MCF 10A (cell line): ENCODE data around the gene CARD9. TPM values are rescaled to one million over a fixed set of nuclear protein-coding genes. Genes with fewer than 3 reads are reported as not detected.

Experiments used
- BruUV-seq: library from RNA; stranded (reverse); fragments of 400-500 nt; replicated peaks from 2 replicates; lab custom pipeline; 2021; lab: Mats Ljungman, UMichigan
- CTCF ChIA-PET: fragments of 300-600 bp; sonication (Branson Sonifier 250); formaldehyde crosslinking; extraction: SDS; loops from one replicate; lab custom pipeline; 2021; ENCODE audit warnings: antibody characterized with exemption, inconsistent platforms; lab: Yijun Ruan, JAX
- POLR2A ChIA-PET: fragments of 300-600, 350-650 bp; sonication (Branson Sonifier 250); formaldehyde crosslinking; extraction: SDS; loops from one replicate; lab custom pipeline; 2020; ENCODE audit warnings: antibody characterized with exemption, inconsistent platforms; lab: Yijun Ruan, JAX
- DNase-seq: peaks from one replicate; pipeline ENCODE4 v3.0.0-alpha.2; 2018; ENCODE audit not compliant: unreplicated experiment
- H3K27ac Mint-ChIP-seq: one replicate; pipeline ENCODE4 v1.8.0; 2022; ENCODE audit warnings: mild to moderate bottlenecking, low read depth, mixed read lengths; ENCODE audit not compliant: unreplicated experiment
- H3K27me3 Mint-ChIP-seq: one replicate; pipeline ENCODE4 v1.8.0; 2022; ENCODE audit warnings: mixed read lengths; ENCODE audit not compliant: insufficient read depth, unreplicated experiment
- H3K36me3 Mint-ChIP-seq: one replicate; pipeline ENCODE4 v1.8.0; 2022; ENCODE audit warnings: mild to moderate bottlenecking, moderate library complexity, mixed read lengths; ENCODE audit not compliant: insufficient read depth, unreplicated experiment
- H3K4me1 Mint-ChIP-seq: one replicate; pipeline ENCODE4 v1.8.0; 2022; ENCODE audit warnings: mixed read lengths; ENCODE audit not compliant: insufficient read depth, unreplicated experiment
- H3K4me3 Mint-ChIP-seq: one replicate; pipeline ENCODE4 v1.8.0; 2022; ENCODE audit warnings: mild to moderate bottlenecking, moderate library complexity, mixed read lengths; ENCODE audit not compliant: unreplicated experiment
- H3K9me3 Mint-ChIP-seq: one replicate; pipeline ENCODE4 v1.8.0; 2022; ENCODE audit warnings: mixed read lengths; ENCODE audit not compliant: unreplicated experiment
- CTCF ChIP-seq: fragments of 200-600 bp; IDR thresholded peaks from one replicate; pipeline ENCODE4 v1.8.0; 2022; ENCODE audit warnings: antibody characterized with exemption, mild to moderate bottlenecking; ENCODE audit not compliant: unreplicated experiment
- intact Hi-C: fragments of 100-400 bp; cut with micrococcal nuclease; formaldehyde crosslinking; loops from 2 replicates; pipeline ENCODE4 v1.14.1; 2022
- total RNA-seq: library from RNA; stranded (reverse); gene quantifications from 2 replicates; pipeline ENCODE4 v1.2.3, GENCODE V29; 2022

Gene CARD9
- total RNA-seq, 1 experiment from 2014 or later = 0.33 TPM

- ChIA-PET POLR2A (no interaction called here), CTCF (interaction anchor here (0.6 kb wide), 1 partner anchor 215 kb away, joined by 3 read pairs; no protein-coding TSS in a partner anchor)
- no peak overlapping the region for H3K27ac Mint-ChIP-seq
- peaks cover 13% of the 10 kb centered on the region for H3K36me3 Mint-ChIP-seq
- intact Hi-C loops = no loop called here
- peaks cover 5% of the 10 kb centered on the region for H3K4me1 Mint-ChIP-seq
- no peak overlapping the region for H3K4me3 Mint-ChIP-seq
- no peak for DNase-seq
- BruUV-seq = no TSS peak
- no peaks in the 10 kb centered on the region for H3K9me3 Mint-ChIP-seq
- no peak for TF ChIP-seq CTCF
- H3K27me3 Mint-ChIP-seq = no peaks in the 10 kb centered on the region
Measured at GRCh38 chr9:136358888-136359287, 14.6 kb downstream of the CARD9 start.

GRCh38 chr9:136358016-136358415 lies 15.5 kb downstream of the CARD9 start:
- Mint-ChIP-seq H3K27me3 (no peaks in the 10 kb centered on the region), H3K36me3 (peaks cover 13% of the 10 kb centered on the region), H3K4me1 (peaks cover 5% of the 10 kb centered on the region), H3K9me3 (no peaks in the 10 kb centered on the region), H3K27ac (no peak overlapping the region), H3K4me3 (no peak overlapping the region)
- POLR2A ChIA-PET = no interaction called here
- no TSS peak for BruUV-seq
- CTCF ChIA-PET = no interaction called here
- intact Hi-C loops = no loop called here
- TF ChIP-seq CTCF = no peak
- no peak for DNase-seq

GRCh38 chr9:136357202-136357725 lies 16.2 kb downstream of the CARD9 start:
- H3K27me3 Mint-ChIP-seq = no peaks in the 10 kb centered on the region
- ChIA-PET POLR2A (no interaction called here), CTCF (no interaction called here)
- no peak for DNase-seq
- intact Hi-C loops = no loop called here
- TF ChIP-seq CTCF = no peak
- peaks cover 8% of the 10 kb centered on the region for H3K36me3 Mint-ChIP-seq
- BruUV-seq = no TSS peak
- H3K9me3 Mint-ChIP-seq = no peaks in the 10 kb centered on the region
- no peak overlapping the region for H3K27ac Mint-ChIP-seq
- H3K4me3 Mint-ChIP-seq = no peak overlapping the region
- H3K4me1 Mint-ChIP-seq = peaks cover 5% of the 10 kb centered on the region

- no peak for DNase-seq
- H3K4me1 Mint-ChIP-seq = peaks cover 5% of the 10 kb centered on the region
- no TSS peak for BruUV-seq
- intact Hi-C loops = no loop called here
- H3K9me3 Mint-ChIP-seq = no peaks in the 10 kb centered on the region
- no peak overlapping the region for H3K4me3 Mint-ChIP-seq
- peaks cover 8% of the 10 kb centered on the region for H3K36me3 Mint-ChIP-seq
- ChIA-PET CTCF (interaction anchor here (0.5 to 0.6 kb wide), 2 partner anchors 15 to 16 kb away, joined by 3 read pairs; no protein-coding TSS in a partner anchor), POLR2A (interaction anchor here (0.6 kb wide), 1 partner anchor 451 kb away, joined by 3 read pairs; no protein-coding TSS in a partner anchor)
- no peak for TF ChIP-seq CTCF
- no peak overlapping the region for H3K27ac Mint-ChIP-seq
- no peaks in the 10 kb centered on the region for H3K27me3 Mint-ChIP-seq
Measured at GRCh38 chr9:136355616-136356557, 17.6 kb downstream of the CARD9 start.
